ENCODE measurements around the gene ASB17.
"Not testable (repeated sequence)": the region's sequence is repeated elsewhere in the genome, so short reads cannot be mapped to it uniquely, and the experiment has no call there.

The ASB17 gene

DNA sequence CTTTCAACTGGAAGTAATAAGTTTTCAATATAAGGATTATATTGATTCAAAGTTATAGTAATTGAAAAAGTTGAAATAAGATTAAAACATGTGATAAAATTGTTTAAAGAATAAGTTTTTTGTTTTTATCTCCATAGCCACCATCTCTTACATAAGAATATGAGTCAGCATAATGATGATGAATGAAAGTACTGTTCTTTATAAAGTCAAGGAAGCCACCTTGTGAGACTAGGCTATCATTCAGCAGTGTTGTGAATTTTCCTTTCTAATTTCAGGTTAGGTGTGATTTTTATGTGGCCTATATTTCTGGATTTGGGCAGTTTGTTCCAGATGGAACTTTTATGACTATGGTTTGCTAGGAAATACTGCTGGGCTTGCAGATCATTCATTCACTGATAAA, 22.4 kb upstream of the ASB17 start:
- H3K27ac ChIP-seq, result no peak overlapping the region
- TF ChIP-seq, protein P1, sequence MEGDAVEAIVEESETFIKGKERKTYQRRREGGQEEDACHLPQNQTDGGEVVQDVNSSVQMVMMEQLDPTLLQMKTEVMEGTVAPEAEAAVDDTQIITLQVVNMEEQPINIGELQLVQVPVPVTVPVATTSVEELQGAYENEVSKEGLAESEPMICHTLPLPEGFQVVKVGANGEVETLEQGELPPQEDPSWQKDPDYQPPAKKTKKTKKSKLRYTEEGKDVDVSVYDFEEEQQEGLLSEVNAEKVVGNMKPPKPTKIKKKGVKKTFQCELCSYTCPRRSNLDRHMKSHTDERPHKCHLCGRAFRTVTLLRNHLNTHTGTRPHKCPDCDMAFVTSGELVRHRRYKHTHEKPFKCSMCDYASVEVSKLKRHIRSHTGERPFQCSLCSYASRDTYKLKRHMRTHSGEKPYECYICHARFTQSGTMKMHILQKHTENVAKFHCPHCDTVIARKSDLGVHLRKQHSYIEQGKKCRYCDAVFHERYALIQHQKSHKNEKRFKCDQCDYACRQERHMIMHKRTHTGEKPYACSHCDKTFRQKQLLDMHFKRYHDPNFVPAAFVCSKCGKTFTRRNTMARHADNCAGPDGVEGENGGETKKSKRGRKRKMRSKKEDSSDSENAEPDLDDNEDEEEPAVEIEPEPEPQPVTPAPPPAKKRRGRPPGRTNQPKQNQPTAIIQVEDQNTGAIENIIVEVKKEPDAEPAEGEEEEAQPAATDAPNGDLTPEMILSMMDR (conservative IDR thresholded peaks at IDR 0.05), result no peak
- no peak for TF ChIP-seq ZFX (IDR thresholded peaks at IDR 0.05)

- TF ChIP-seq, protein P1 (conservative IDR thresholded peaks at IDR 0.05), result no peak
- no peak overlapping the region for H3K27ac ChIP-seq
Measured at GRCh38 chr1:75953461-75953860, 21.3 kb upstream of the ASB17 start.

- TF ChIP-seq, protein P1 (conservative IDR thresholded peaks at IDR 0.05), result no peak
- no peak for TF ChIP-seq ZFX (IDR thresholded peaks at IDR 0.05)
- H3K27ac ChIP-seq, result no peak overlapping the region
Measured at GRCh38 chr1:75952016-75952415, 19.8 kb upstream of the ASB17 start.

GRCh38 chr1:75950176-75950575, 18.0 kb upstream of the ASB17 start:
- TF ChIP-seq ZFX (IDR thresholded peaks at IDR 0.05), result no peak
- TF ChIP-seq, protein P1 (conservative IDR thresholded peaks at IDR 0.05), result no peak
- H3K27ac ChIP-seq, result no peak overlapping the region

- H3K27ac ChIP-seq, result not testable (repeated sequence)
Measured at GRCh38 chr1:75943037-75943436, 10.8 kb upstream of the ASB17 start.

- no peak overlapping the region for H3K27ac ChIP-seq
- no peak for TF ChIP-seq ZFX (IDR thresholded peaks at IDR 0.05)
- TF ChIP-seq, protein P1 (conservative IDR thresholded peaks at IDR 0.05), result no peak
Measured at GRCh38 chr1:75937034-75937433, 4.8 kb upstream of the ASB17 start.

DNA sequence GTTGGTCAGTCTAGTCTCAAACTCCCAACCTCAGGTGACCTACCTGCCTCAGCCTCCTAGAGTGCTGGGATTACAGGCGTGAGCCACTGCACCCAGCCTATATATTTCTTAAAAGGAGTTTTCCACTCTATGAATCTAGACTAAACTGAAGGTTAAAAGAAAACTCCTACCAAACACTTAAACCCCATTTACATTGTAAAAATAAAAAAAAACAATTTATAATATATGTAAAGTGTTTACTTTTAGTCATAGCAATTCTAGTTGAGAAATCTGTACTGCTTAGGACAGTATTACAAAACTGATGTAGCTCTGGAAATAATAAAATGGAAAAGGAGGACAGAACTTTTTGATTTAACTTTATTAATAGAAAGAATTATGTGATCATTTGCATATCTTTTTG, 9.5 kb downstream of the ASB17 start:
- TF ChIP-seq, protein P1 (conservative IDR thresholded peaks at IDR 0.05), result no peak
- no peak for TF ChIP-seq ZFX (IDR thresholded peaks at IDR 0.05)
- H3K27ac ChIP-seq, result no peak overlapping the region

- no peak for TF ChIP-seq ZFX (IDR thresholded peaks at IDR 0.05)
- TF ChIP-seq, protein P1 (conservative IDR thresholded peaks at IDR 0.05), result no peak
- no peak overlapping the region for H3K27ac ChIP-seq
Measured at GRCh38 chr1:75916834-75917233, 15.4 kb downstream of the ASB17 start.

Data from C4-2B (cell line).